ENCODE data around the gene TRIM74. TPM values are rescaled to one million over a fixed set of nuclear protein-coding genes. Genes with fewer than 3 reads are reported as not detected.

TRIM74 gene
- total and polyA plus RNA-seq, 2 donors (not counting 3 experiments of a cell fraction or from before 2014, with no cell fraction given): 0.07 to 0.58 TPM

GRCh38 chr7:72919256-72919775, 50.0 kb downstream of the TRIM74 start:
- POLR2A ChIA-PET: no interaction called here
- TF ChIP-seq MYC (IDR thresholded peaks at IDR 0.05; ENCODE audit: low read depth, low read length) (no peak), CTCF (IDR thresholded peaks at IDR 0.05; ENCODE audit: extremely low read depth in 1 of 2, insufficient read depth in 1 of 2, low read depth in 1 of 2, low read length in 2 of 2) (no peak), JUN (IDR thresholded peaks at IDR 0.05; ENCODE audit: borderline replicate concordance, insufficient read depth, insufficient read length, low read depth) (no peak), GATA2 (IDR thresholded peaks at IDR 0.05; ENCODE audit: insufficient read depth, insufficient read length, low read depth, low read length) (no peak), POLR2AphosphoS5 (IDR thresholded peaks at IDR 0.05; ENCODE audit: insufficient read depth, low read depth, low read length) (no peak), MAX (IDR thresholded peaks at IDR 0.05; ENCODE audit: insufficient read depth, insufficient read length) (no peak), POLR2A (IDR thresholded peaks at IDR 0.05; ENCODE audit: low read depth, low read length) (no peak), EZH2 (IDR thresholded peaks at IDR 0.05; ENCODE audit: borderline replicate concordance, low read depth, low read length, severe bottlenecking) (no peak), FOS (IDR thresholded peaks at IDR 0.05; ENCODE audit: borderline replicate concordance, insufficient read depth, low read length) (no peak)
- DNase-seq (ENCODE audit: low read depth, low spot score): no peak
- no peaks in the 10 kb centered on the region for H3K27me3 ChIP-seq (ENCODE audit: control insufficient read depth in 2 of 2, insufficient read depth in 2 of 2, low read length in 2 of 2)
- H3K9me3 ChIP-seq (replicated peaks; ENCODE audit: control insufficient read depth, insufficient read depth, low read length): no peaks in the 10 kb centered on the region
- dilution Hi-C loops (cut with MboI; ENCODE audit: extremely low pct_ligation_motif_present, low sequenced_read_pairs) (no loop called here), intact Hi-C loops (cut with micrococcal nuclease) (no loop called here)
- H3K79me2 ChIP-seq (ENCODE audit: control insufficient read depth, insufficient read depth, low read length): peaks cover 22% of the 10 kb centered on the region
- no peak overlapping the region for H3K27ac ChIP-seq (ENCODE audit: insufficient read depth, low read depth, low read length)
- H2AFZ ChIP-seq (ENCODE audit: low read depth, low read length): no peak overlapping the region
- H4K20me1 ChIP-seq (replicated peaks; ENCODE audit: control insufficient read depth, extremely low read depth, insufficient read depth, low read length): no peaks in the 10 kb centered on the region
- no TSS peak for BruUV-seq (replicated peaks)
- no peak overlapping the region for H3K4me3 ChIP-seq (replicated peaks in 1 of 3; ENCODE audit: insufficient read depth in 1 of 3, low read depth in 1 of 3, low read length in 3 of 3)
- peaks cover 3% of the 10 kb centered on the region for H3K4me1 ChIP-seq (ENCODE audit: control insufficient read depth, extremely low read depth, insufficient read depth, low read length)
- CTCF ChIA-PET: no interaction called here
- no peak for FAIRE-seq
- no peak overlapping the region for H3K4me2 ChIP-seq (ENCODE audit: insufficient read depth, low read length)
- no peaks in the 10 kb centered on the region for H3K9me1 ChIP-seq (replicated peaks; ENCODE audit: control insufficient read depth, extremely low read depth, insufficient read depth, low read length)
- no peak overlapping the region for H3K9ac ChIP-seq (replicated peaks; ENCODE audit: extremely low read depth, insufficient read depth, low read length)
- peaks cover 0 to 2% of the 10 kb centered on the region in 2 experiments for H3K36me3 ChIP-seq (ENCODE audit: control insufficient read depth in 2 of 2, extremely low read depth in 1 of 2, insufficient read depth in 2 of 2, low read length in 2 of 2)
